HG03097 (cell line): Measurements from ENCODE around the gene PRCC.

ENCODE experiments used
- ATAC-seq: cut with Tn5 transposase; IDR thresholded peaks from one replicate; pipeline ENCODE4 v1.9.1; 2021; ENCODE audit not compliant: unreplicated experiment, low FRiP score

Gene PRCC

GRCh38 chr1:156767101-156767878 is at the start of gene PRCC:
TSS of gene PRCC (plus strand) at chr1:156767535. CDS start at chr1:156767772, 237 bp downstream.
- peak; percentile 92 for ATAC-seq

- ATAC-seq, result no peak
These were observed 46.2 kb upstream of the PRCC start for GRCh38 chr1:156721131-156721530.

GRCh38 chr1:156721535-156721934 is 45.8 kb upstream of the PRCC start:
- ATAC-seq, result no peak

GRCh38 chr1:156725683-156726280 is 41.6 kb upstream of the PRCC start:
- no peak for ATAC-seq

GRCh38 chr1:156726549-156727226 is 40.6 kb upstream of the PRCC start:
- ATAC-seq, result no peak

GRCh38 chr1:156727492-156727891 is 39.8 kb upstream of the PRCC start:
- ATAC-seq, result no peak

- ATAC-seq, result peak; percentile 36
These were observed 39.3 kb upstream of the PRCC start, which contains the start of gene METTL25B for GRCh38 chr1:156727926-156728598. TSS of gene METTL25B (plus strand) at chr1:156728469. CDS start at chr1:156729105, 636 bp downstream.

GRCh38 chr1:156728599-156729462 is 38.5 kb upstream of the PRCC start, which contains the start of gene ISG20L2:
TSS of gene ISG20L2 (minus strand) at chr1:156728766. CDS start at chr1:156727652, 1,114 bp downstream.
- peak; percentile 87 for ATAC-seq

GRCh38 chr1:156733989-156734584 is 33.2 kb upstream of the PRCC start:
- no peak for ATAC-seq

GRCh38 chr1:156738407-156738806 is 28.9 kb upstream of the PRCC start:
- ATAC-seq, result no peak

GRCh38 chr1:156738916-156739315 is 28.4 kb upstream of the PRCC start:
- no peak for ATAC-seq

GRCh38 chr1:156740237-156740740 is 27.0 kb upstream of the PRCC start:
- no peak for ATAC-seq

- ATAC-seq, result peak; percentile 80
These were observed 26.4 kb upstream of the PRCC start, which contains the start of gene MRPL24 for GRCh38 chr1:156740741-156741480. TSS of gene MRPL24 (minus strand) at chr1:156741088. CDS start at chr1:156738704, 2,384 bp downstream.

GRCh38 chr1:156741481-156741983 is 25.8 kb upstream of the PRCC start:
- no peak for ATAC-seq

- no peak for ATAC-seq
These were observed 25.3 kb upstream of the PRCC start for GRCh38 chr1:156742017-156742416.

- ATAC-seq, result no peak
These were observed 24.5 kb upstream of the PRCC start for GRCh38 chr1:156742801-156743200.

GRCh38 chr1:156743367-156744302 is 23.7 kb upstream of the PRCC start:
- no peak for ATAC-seq
